IMR-90 (cell line): ENCODE data around the gene ABCA6. TPM values are rescaled to one million over a fixed set of nuclear protein-coding genes. Genes with fewer than 3 reads are reported as not detected.

Experiments
- ATAC-seq: fragments of 200-7000 bp; cut with Tn5 transposase; 2 replicates; pipeline ENCODE4 v1.9.1; 2020; ENCODE audit warnings: low read depth, mild to moderate bottlenecking, moderate library complexity
- BruUV-seq: library from RNA; stranded (reverse); fragments of 400-500 nt; replicated peaks from 2 replicates; lab custom pipeline; 2021; lab: Mats Ljungman, UMichigan
- CTCF ChIA-PET: fragments of 300-600 bp; formaldehyde crosslinking; extraction: SDS; loops from one replicate; lab custom pipeline; 2021; ENCODE audit warnings: antibody characterized with exemption; lab: Yijun Ruan, JAX
- POLR2A ChIA-PET: fragments of 300-600 bp; sonication (Branson Sonifier 250); formaldehyde crosslinking; loops from one replicate; lab custom pipeline; 2022; ENCODE audit warnings: antibody characterized with exemption; ENCODE audit not compliant: unreplicated experiment; lab: Charles Lee
- DNase-seq: peaks from one replicate; pipeline ENCODE4 v3.0.0; 2013
- H2AFZ ChIP-seq: replicated peaks from 2 replicates; pipeline ENCODE3; 2013; ENCODE audit warnings: low read length, mild to moderate bottlenecking; ENCODE audit not compliant: poor library complexity
- H2AK5ac ChIP-seq: 2 replicates; pipeline ENCODE4 v1.6.1; 2013; ENCODE audit warnings: low read depth, low read length, inconsistent platforms
- H2AK9ac ChIP-seq: replicated peaks from 2 replicates; pipeline ENCODE3; 2013; ENCODE audit warnings: mild to moderate bottlenecking, low read depth, low read length, moderate library complexity; ENCODE audit not compliant: poor library complexity
- H2BK120ac ChIP-seq: 2 replicates; pipeline ENCODE4 v1.6.1; 2013; ENCODE audit warnings: low read depth, low read length, inconsistent platforms
- H2BK15ac ChIP-seq: 3 replicates; pipeline ENCODE4 v1.6.1; 2013; ENCODE audit warnings: low read depth, low read length, inconsistent platforms
- H2BK20ac ChIP-seq: 2 replicates; pipeline ENCODE4 v1.6.1; 2013; ENCODE audit warnings: low read depth, mild to moderate bottlenecking, inconsistent platforms, low read length, moderate library complexity
- H2BK5ac ChIP-seq: 2 replicates; pipeline ENCODE4 v1.6.1; 2013; ENCODE audit warnings: mild to moderate bottlenecking, low read depth, low read length, inconsistent platforms; ENCODE audit not compliant: poor library complexity, severe bottlenecking
- H3K14ac ChIP-seq: replicated peaks from 2 replicates; pipeline ENCODE4 v1.6.1; 2013; ENCODE audit warnings: low read depth, low read length, inconsistent platforms
- H3K18ac ChIP-seq: 2 replicates; pipeline ENCODE4 v1.6.1; 2013; ENCODE audit warnings: low read depth, low read length, control low read depth
- H3K23ac ChIP-seq: 2 replicates; pipeline ENCODE4 v1.6.1; 2013; ENCODE audit warnings: low read depth, low read length, inconsistent platforms
- H3K27ac ChIP-seq: 2 replicates; pipeline ENCODE4 v1.5.1; 2013; ENCODE audit warnings: mild to moderate bottlenecking, control low read depth, low read length; ENCODE audit not compliant: insufficient read depth
- H3K27me3 ChIP-seq: 2 replicates; pipeline ENCODE4 v1.6.1; 2013; ENCODE audit warnings: low read length; ENCODE audit not compliant: control insufficient read depth, insufficient read depth
- H3K36me3 ChIP-seq: 2 replicates; pipeline ENCODE4 v1.6.1; 2013; ENCODE audit warnings: low read length, mixed read lengths; ENCODE audit not compliant: control insufficient read depth, insufficient read depth
- H3K4ac ChIP-seq: 2 replicates; pipeline ENCODE4 v1.6.1; 2013; ENCODE audit warnings: low read depth, low read length, inconsistent platforms
- H3K4me1 ChIP-seq: 2 replicates; pipeline ENCODE4 v1.6.1; 2013; ENCODE audit warnings: low read length, mixed read lengths; ENCODE audit not compliant: control insufficient read depth, insufficient read depth
- H3K4me2 ChIP-seq: 2 replicates; pipeline ENCODE4 v1.6.1; 2013; ENCODE audit warnings: low read depth, mild to moderate bottlenecking, control low read depth, low read length, moderate library complexity
- H3K4me3 ChIP-seq: 2 replicates; pipeline ENCODE4 v1.5.1; 2013; ENCODE audit warnings: low read depth, mild to moderate bottlenecking, control low read depth, low read length, moderate library complexity; ENCODE audit not compliant: insufficient read depth
- H3K56ac ChIP-seq: 2 replicates; pipeline ENCODE4 v1.6.1; 2013; ENCODE audit warnings: low read length, inconsistent platforms; ENCODE audit not compliant: insufficient read depth; ENCODE audit errors: extremely low read depth
- H3K79me1 ChIP-seq, 2 experiments: 2 replicates each; pipeline ENCODE4 v1.6.1; 2013; ENCODE audit warnings: low read length in 2 of 2, inconsistent platforms in 1 of 2, low read depth in 1 of 2
- H3K9ac ChIP-seq: 2 replicates; pipeline ENCODE4 v1.6.1; 2013; ENCODE audit warnings: low read depth, low read length, control low read depth
- H3K9me1 ChIP-seq: 2 replicates; pipeline ENCODE4 v1.6.1; 2013; ENCODE audit warnings: low read length, inconsistent platforms; ENCODE audit not compliant: insufficient read depth
- H3K9me3 ChIP-seq: 2 replicates; pipeline ENCODE4 v1.6.1; 2013; ENCODE audit warnings: low read length; ENCODE audit not compliant: control insufficient read depth, insufficient read depth
- H4K20me1 ChIP-seq: 2 replicates; pipeline ENCODE4 v1.6.1; 2013; ENCODE audit warnings: low read length, inconsistent platforms; ENCODE audit not compliant: insufficient read depth
- H4K5ac ChIP-seq: 2 replicates; pipeline ENCODE4 v1.6.1; 2013; ENCODE audit warnings: mild to moderate bottlenecking, low read depth, low read length, control low read depth
- H4K8ac ChIP-seq, 2 experiments: 2 replicates each; pipeline ENCODE4 v1.6.1; 2013; ENCODE audit warnings: low read depth in 2 of 2, low read length in 2 of 2, control low read depth in 1 of 2, inconsistent platforms in 1 of 2
- H4K91ac ChIP-seq: 2 replicates; pipeline ENCODE4 v1.6.1; 2013; ENCODE audit warnings: low read depth, low read length, inconsistent platforms; ENCODE audit not compliant: insufficient read depth
- BHLHE40 ChIP-seq: fragments of 150-350 bp; IDR thresholded peaks from 2 replicates; pipeline ENCODE4 v1.6.1; 2016; ENCODE audit warnings: mild to moderate bottlenecking, low read depth, low read length
- CEBPB ChIP-seq: IDR thresholded peaks from 2 replicates; pipeline ENCODE4 v1.6.1; 2012; ENCODE audit warnings: low read depth, low read length, improper control_type of control experiment
- ELK1 ChIP-seq: fragments of 150-350 bp; IDR thresholded peaks from 2 replicates; pipeline ENCODE4 v1.6.1; 2016; ENCODE audit warnings: low read depth, mild to moderate bottlenecking, low read length, moderate library complexity, borderline replicate concordance
- FOS ChIP-seq: fragments of 150-350 bp; IDR thresholded peaks from 2 replicates; pipeline ENCODE4 v1.6.1; 2016; ENCODE audit warnings: low read depth, low read length
- MAFK ChIP-seq: IDR thresholded peaks from 2 replicates; pipeline ENCODE4 v1.6.1; 2012; ENCODE audit warnings: low read depth, low read length, improper control_type of control experiment
- MAZ ChIP-seq: IDR thresholded peaks from 2 replicates; pipeline ENCODE4 v1.6.1; 2012; ENCODE audit warnings: low read depth, mild to moderate bottlenecking, low read length, improper control_type of control experiment, moderate library complexity, borderline replicate concordance
- MXI1 ChIP-seq: IDR thresholded peaks from 2 replicates; pipeline ENCODE4 v1.6.1; 2012; ENCODE audit warnings: low read depth, mild to moderate bottlenecking, low read length, moderate library complexity, borderline replicate concordance
- NFE2L2 ChIP-seq: fragments of 150-350 bp; IDR thresholded peaks from 2 replicates; pipeline ENCODE4 v1.6.1; 2016; ENCODE audit warnings: low read depth, mild to moderate bottlenecking, low read length
- POLR2A ChIP-seq: IDR thresholded peaks from 2 replicates; pipeline ENCODE4 v1.6.1; 2012; ENCODE audit warnings: mild to moderate bottlenecking, low read depth, low read length
- RAD21 ChIP-seq: IDR thresholded peaks from 2 replicates; pipeline ENCODE4 v1.6.1; 2012; ENCODE audit warnings: low read length, improper control_type of control experiment
- SMC3 ChIP-seq: fragments of 150-350 bp; IDR thresholded peaks from 2 replicates; pipeline ENCODE4 v1.6.1; 2016; ENCODE audit warnings: low read depth, mild to moderate bottlenecking, antibody characterized with exemption, low read length, moderate library complexity
- USF2 ChIP-seq: fragments of 150-350 bp; IDR thresholded peaks from 2 replicates; pipeline ENCODE4 v1.6.1; 2017; ENCODE audit warnings: mild to moderate bottlenecking, antibody characterized with exemption, low read length, low read depth
- WGBS, 2 experiments: methylation state at CpG; one replicate each; pipeline versions ENCODE4 v1.1.5 to v1.1.7; 2013; ENCODE audit warnings: missing lambda C conversion rate in 2 of 2; ENCODE audit not compliant: insufficient read length in 1 of 2; ENCODE audit errors: extremely low coverage in 2 of 2; 5-methylcytosine and 5-hydroxymethylcytosine counted together
- dilution Hi-C: fragments of 300-500 bp; cut with HindIII; formaldehyde crosslinking; loops from one replicate; pipeline ENCODE4 v1.14.3; 2018; ENCODE audit warnings: low sequenced_read_pairs; ENCODE audit not compliant: unreplicated experiment
- in situ Hi-C: fragments of 300-500 bp; cut with MboI; formaldehyde crosslinking; loops from 3 replicates; pipeline ENCODE4 v1.14.3; 2019; ENCODE audit warnings: low sequenced_read_pairs, inconsistent platforms, mixed read lengths
- intact Hi-C: fragments of 100-400 bp; cut with micrococcal nuclease; formaldehyde crosslinking; loops from 2 replicates; pipeline ENCODE4 v1.10.0; 2022
- polyA plus RNA-seq, 3 experiments: library from polyadenylated mRNA; depleted of rRNA; stranded (reverse); fragments of >200 nt; gene quantifications; 2 replicates each; pipeline ENCODE4 v1.2.3, GENCODE V29; 2012; ENCODE audit warnings: low replicate concordance in 1 of 3
- total RNA-seq: library from RNA; depleted of rRNA; stranded (reverse); fragments of >200 nt; gene quantifications from 2 replicates; pipeline ENCODE4 v1.2.3, GENCODE V29; 2012

ABCA6 gene
- total and polyA plus RNA-seq, 2 of the 4 experiments (the other 2 are of a cell fraction) = under 0.01 TPM; not detected in 1

GRCh38 chr17:69179227-69179952 lies 37.7 kb upstream of the ABCA6 start:
- Histone ChIP-seq H3K56ac (no peak overlapping the region), H3K9ac (no peak overlapping the region), H2BK120ac (no peak overlapping the region), H3K4me1 (no peaks in the 10 kb centered on the region), H3K36me3 (no peaks in the 10 kb centered on the region), H3K14ac (peak overlapping the region; percentile 25; the same call in 1 of the 2 replicates), H3K18ac (no peak overlapping the region), H3K27me3 (no peaks in the 10 kb centered on the region), H3K4ac (no peak overlapping the region), H4K8ac (no peak overlapping the region), H4K91ac (no peak overlapping the region), H3K4me3 (no peak overlapping the region), H2BK20ac (no peak overlapping the region), H2AFZ (no peak overlapping the region), H4K20me1 (no peaks in the 10 kb centered on the region), H3K4me2 (no peak overlapping the region), H3K9me3 (no peaks in the 10 kb centered on the region), H2BK5ac (no peak overlapping the region), H3K9me1 (no peaks in the 10 kb centered on the region), H3K27ac (no peak overlapping the region), H2BK15ac (no peak overlapping the region), H2AK5ac (no peak overlapping the region), H4K5ac (no peak overlapping the region), H2AK9ac (no peak overlapping the region), H3K79me1 (no peaks in the 10 kb centered on the region), H3K23ac (no peak overlapping the region)
- in situ Hi-C loops = no loop called here
- POLR2A ChIA-PET = no interaction called here
- WGBS, 2 experiments = no CpG with 5 or more reads among the region's 4 CpGs
- ATAC-seq = no peak
- CTCF ChIA-PET = no interaction called here
- dilution Hi-C loops = no loop called here
- intact Hi-C loops = no loop called here
- peak; percentile 50 for DNase-seq
- BruUV-seq = no TSS peak
- no peak for TF ChIP-seq SMC3
- TF ChIP-seq FOS = no peak
- TF ChIP-seq BHLHE40 = no peak
- TF ChIP-seq POLR2A = no peak
- TF ChIP-seq MAZ = no peak
- TF ChIP-seq USF2 = no peak
- TF ChIP-seq CEBPB = no peak
- TF ChIP-seq MAFK = no peak
- TF ChIP-seq NFE2L2 = no peak
- no peak for TF ChIP-seq MXI1
- TF ChIP-seq RAD21 = no peak
- no peak for TF ChIP-seq ELK1
